ENCODE data around the gene JAZF1.
A peak's percentile ranks its signal among the peaks of the same experiment; 100 is the strongest.
"Not testable (repeated sequence)": the region's sequence is repeated elsewhere in the genome, so short reads cannot be mapped to it uniquely, and the experiment has no call there.

JAZF1 gene

GRCh38 chr7:27912751-27913150 is 267.8 kb downstream of the JAZF1 start:
- DNase-seq (ENCODE audit: low read depth) = no peak

GRCh38 chr7:27911920-27912319 is 268.7 kb downstream of the JAZF1 start:
- no peak for DNase-seq (ENCODE audit: low read depth)

- no peak for DNase-seq (ENCODE audit: low read depth)
Observed at GRCh38 chr7:27910326-27910725, 270.3 kb downstream of the JAZF1 start.

DNA sequence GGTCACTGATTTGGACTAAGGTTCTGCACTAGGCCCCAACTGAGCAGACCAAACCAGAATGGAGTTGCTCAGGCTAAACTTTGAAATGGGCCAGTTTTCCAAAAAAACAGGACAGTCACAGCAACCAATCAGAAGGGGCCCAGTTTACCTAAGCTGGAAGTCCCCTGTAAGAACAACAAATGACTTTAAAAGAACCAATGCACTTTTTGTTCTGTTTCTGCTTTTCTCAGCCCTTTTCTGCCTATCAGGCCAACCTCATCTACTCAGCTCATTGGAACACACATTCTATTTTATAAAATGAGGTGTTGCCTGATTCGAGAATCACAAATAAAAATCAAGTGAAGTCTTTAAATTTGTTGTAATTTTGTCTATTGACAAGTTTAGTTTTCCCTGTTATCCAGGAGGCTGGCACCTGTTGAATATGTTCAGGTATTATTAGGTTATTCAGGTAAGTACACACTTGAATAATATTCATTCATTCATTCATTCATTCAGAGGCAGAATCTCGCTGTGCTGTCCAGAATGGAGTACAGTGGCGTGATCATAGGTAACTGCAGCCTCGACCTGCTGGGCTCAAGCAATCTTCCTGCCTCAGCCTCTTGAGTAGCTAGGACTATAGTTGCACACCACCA is 271.9 kb downstream of the JAZF1 start:
- no peak for DNase-seq (ENCODE audit: low read depth)

- DNase-seq (ENCODE audit: low read depth) = no peak
Observed at GRCh38 chr7:27906385-27907091, 274.1 kb downstream of the JAZF1 start.

DNA sequence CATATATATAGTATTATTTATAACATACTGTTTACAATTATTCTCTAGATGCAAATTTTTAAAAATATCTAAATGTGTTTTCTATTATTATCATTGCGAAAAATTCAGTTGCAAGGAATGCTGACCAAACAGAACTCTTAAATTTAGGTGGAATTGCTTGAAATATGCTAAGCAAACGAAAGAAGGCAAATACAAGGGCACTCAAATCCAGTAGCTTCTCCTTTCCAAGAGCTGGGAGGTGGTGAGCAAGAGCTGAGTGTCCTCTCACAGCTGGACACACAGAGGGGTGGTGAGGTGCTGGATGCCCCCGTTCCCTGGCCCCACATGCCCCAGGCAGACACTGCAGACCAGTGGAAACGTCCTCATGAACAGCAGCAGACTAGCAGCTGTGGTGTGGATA is 274.6 kb downstream of the JAZF1 start:
- peak; percentile 36 for DNase-seq (ENCODE audit: low read depth)

GRCh38 chr7:27901028-27901760 is 279.4 kb downstream of the JAZF1 start:
- peak; percentile 58 for DNase-seq (ENCODE audit: low read depth)

GRCh38 chr7:27900006-27900405 is 280.6 kb downstream of the JAZF1 start:
- DNase-seq (ENCODE audit: low read depth) = peak; percentile 22

DNA sequence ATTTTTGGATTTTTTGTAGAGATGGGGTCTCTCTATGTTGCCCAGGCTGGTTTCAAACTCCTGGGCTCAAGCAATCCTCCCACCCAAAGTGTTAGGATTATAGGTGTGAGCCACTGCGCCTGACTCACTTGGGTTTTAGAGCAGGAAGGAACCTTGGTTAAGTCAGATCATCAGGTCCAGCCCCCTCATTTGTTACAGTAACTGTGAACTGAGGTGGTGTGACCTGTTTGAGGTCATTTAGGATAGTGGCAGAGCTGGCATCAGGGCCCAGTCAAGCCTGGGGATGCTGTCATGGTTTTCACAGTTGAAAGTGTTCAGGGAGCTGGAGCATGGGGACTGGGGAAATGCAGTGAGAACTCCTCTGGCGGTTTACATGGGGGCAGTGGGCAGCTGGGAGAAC is 281.0 kb downstream of the JAZF1 start:
- DNase-seq (ENCODE audit: low read depth) = no peak

DNA sequence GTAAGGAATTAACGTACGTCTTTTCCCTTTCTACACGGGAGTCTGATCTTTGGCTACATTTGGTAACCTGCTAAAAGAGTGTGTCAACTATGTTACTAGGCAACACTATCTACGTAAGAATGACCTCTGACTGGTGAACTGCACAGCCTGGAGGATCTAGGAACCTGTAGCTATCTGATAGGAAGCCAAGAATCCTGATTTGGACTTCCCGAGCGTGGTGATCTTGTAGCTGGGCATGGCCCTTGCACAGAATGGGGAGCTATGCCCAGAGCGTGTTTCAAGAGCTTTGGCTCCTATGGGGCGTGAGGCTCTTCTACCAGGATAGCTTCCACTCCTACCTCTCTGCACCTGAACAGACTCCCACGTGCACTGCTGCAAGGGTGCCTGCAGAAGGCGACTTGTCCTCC is 283.2 kb downstream of the JAZF1 start:
- DNase-seq (ENCODE audit: low read depth) = no peak

GRCh38 chr7:27897001-27897400 is 283.6 kb downstream of the JAZF1 start:
- DNase-seq (ENCODE audit: low read depth) = peak; percentile 61

- DNase-seq (ENCODE audit: low read depth) = no peak
Observed at GRCh38 chr7:27895551-27895950, 285.0 kb downstream of the JAZF1 start.

DNA sequence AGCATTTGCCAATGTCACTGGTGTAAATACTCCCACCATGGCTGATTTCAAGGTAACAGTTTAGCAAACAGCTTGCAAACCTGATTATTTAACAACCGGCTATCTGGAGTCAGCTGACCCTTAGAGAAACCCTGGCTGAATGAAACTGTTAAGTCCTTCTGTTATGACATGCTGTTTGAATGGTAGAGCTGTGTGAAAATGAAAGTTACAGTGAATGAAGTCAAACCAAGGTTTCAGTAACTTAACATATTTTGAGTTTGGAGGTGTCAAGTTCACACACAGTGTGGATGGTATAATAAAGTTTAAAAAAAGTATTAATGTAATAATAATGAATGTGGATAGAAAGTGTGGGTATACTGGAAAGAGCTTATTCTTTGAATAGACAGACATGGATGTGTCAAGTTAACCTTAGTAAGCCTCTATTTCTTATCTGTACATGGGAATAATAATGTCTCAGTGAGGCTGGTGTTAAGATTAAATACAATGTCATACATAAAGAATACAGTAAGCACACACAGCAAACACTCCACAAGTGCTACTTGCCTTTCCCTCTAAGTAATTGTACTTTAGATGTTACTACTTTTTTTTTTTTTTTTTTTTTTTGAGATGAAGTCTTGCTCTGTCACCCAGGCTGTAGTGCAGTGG is 290.3 kb downstream of the JAZF1 start:
- DNase-seq (ENCODE audit: low read depth) = no peak

GRCh38 chr7:27889800-27890199 is 290.8 kb downstream of the JAZF1 start:
- DNase-seq (ENCODE audit: low read depth) = no peak

- DNase-seq (ENCODE audit: low read depth) = no peak
Observed at GRCh38 chr7:27888736-27889135, 291.9 kb downstream of the JAZF1 start.

DNA sequence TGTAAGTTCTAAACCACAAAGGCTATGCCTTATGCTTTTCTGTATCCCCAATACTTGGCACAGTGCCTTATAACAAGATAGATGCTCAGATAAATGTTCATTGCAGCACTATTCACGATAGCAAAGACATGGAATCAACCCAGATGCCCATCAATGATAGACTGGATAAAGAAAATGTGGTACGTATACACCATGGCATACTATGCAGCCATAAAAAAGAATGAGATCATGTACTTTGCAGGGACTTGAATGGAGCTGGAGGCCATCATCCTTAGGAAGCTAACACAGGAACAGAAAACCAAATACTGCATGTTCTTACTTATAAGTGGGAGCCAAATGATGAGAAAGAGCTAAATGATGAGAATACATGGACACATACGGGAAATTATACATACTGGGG is 293.9 kb downstream of the JAZF1 start:
- DNase-seq (ENCODE audit: low read depth) = not testable (repeated sequence)

GRCh38 chr7:27885652-27886051 is 294.9 kb downstream of the JAZF1 start:
- DNase-seq (ENCODE audit: low read depth) = no peak

GRCh38 chr7:27883696-27884095 is 296.9 kb downstream of the JAZF1 start:
- no peak for DNase-seq (ENCODE audit: low read depth)

GRCh38 chr7:27876756-27877155 is 303.8 kb downstream of the JAZF1 start:
- DNase-seq (ENCODE audit: low read depth) = no peak

DNA sequence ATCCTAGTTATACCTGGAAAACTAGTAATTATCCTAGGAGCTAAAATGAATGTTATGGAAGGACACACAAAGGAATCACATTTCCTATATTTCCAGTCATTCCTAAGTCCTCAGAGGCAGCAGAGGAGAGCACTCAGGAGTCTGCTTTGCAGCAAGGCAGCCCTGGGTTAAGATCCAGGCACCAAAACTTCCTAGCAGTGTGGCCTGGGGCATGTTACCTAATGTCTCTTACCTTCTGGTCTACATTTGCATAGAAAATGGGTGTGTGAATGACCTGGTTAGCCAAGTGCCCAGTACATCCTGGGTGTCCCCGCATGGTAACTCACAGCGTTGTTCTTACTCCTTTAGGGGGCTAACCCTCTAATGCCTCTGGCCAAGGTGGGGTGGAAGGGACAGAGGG is 304.8 kb downstream of the JAZF1 start:
- DNase-seq (ENCODE audit: low read depth) = no peak

DNA sequence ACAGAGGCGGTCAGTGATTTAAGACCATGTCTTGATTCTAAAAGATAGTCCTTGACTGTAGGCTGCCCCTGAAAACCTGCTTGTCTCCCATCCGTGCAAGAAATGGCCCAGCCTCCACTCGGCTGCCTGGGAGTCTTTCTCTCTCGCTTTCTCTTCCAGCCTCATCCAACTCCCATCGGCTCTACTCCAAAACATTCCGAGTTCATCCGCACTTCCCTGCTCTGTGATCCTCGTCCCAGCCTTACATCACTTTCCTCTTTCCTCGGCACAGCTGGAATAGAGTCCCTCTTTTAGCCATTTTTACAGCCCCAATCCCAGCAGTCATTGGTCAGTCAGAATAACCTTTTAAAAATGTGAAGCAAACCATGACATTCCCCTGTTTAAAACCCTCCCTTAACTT is 305.5 kb downstream of the JAZF1 start:
- no peak for DNase-seq (ENCODE audit: low read depth)
